ENCODE measurements around the gene IGDCC3. TPM values are rescaled to one million over a fixed set of nuclear protein-coding genes. Genes with fewer than 3 reads are reported as not detected.

The IGDCC3 gene
- total and polyA plus RNA-seq, 2 donors (not counting 1 experiment from before 2014, with no cell fraction given): not detected

- Mint-ChIP-seq H3K27me3 (peaks cover 40% of the 10 kb centered on the region), H3K27ac (no peak overlapping the region)
- no peak overlapping the region for H3K4me2 ChIP-seq (replicated peaks; ENCODE audit: low read depth, low read length, poor library complexity, severe bottlenecking)
These were observed 4.6 kb downstream of the IGDCC3 start for GRCh38 chr15:65373163-65373651.

GRCh38 chr15:65372787-65373067, 5.1 kb downstream of the IGDCC3 start:
- Histone ChIP-seq H4K20me1 (ENCODE audit: control insufficient read depth, insufficient read depth, low read length, poor library complexity, severe bottlenecking) (no peaks in the 10 kb centered on the region), H3K9me3 (ENCODE audit: control extremely low read depth in 1 of 3, control insufficient read depth in 2 of 3, insufficient read depth in 1 of 3, low read length in 2 of 3) (peaks cover 0 to 6% (median 0%) of the 10 kb centered on the region in 3 donors), H3K27me3 (replicated peaks in 1 of 4; ENCODE audit: control extremely low read depth in 1 of 4, control insufficient read depth in 3 of 4, insufficient read depth in 4 of 4, low read length in 3 of 4) (peaks cover 0 to 46% (median 16%) of the 10 kb centered on the region in 4 experiments), H3K4me3 (ENCODE audit: control extremely low read depth in 1 of 5, extremely low read depth in 1 of 5, insufficient read depth in 1 of 5, low read depth in 2 of 5, low read length in 4 of 5) (no peak overlapping the region), H3K4me1 (ENCODE audit: control insufficient read depth in 2 of 2, insufficient read depth in 2 of 2, low read length in 2 of 2) (peaks cover 10 to 13% of the 10 kb centered on the region in 2 donors), H3K9ac (ENCODE audit: low read length) (no peak overlapping the region), H3K36me3 (replicated peaks in 1 of 2; ENCODE audit: control extremely low read depth in 1 of 2, control insufficient read depth in 1 of 2, extremely low read depth in 1 of 2, insufficient read depth in 2 of 2, low read length in 1 of 2) (no peaks in the 10 kb centered on the region), H3K27ac (ENCODE audit: low read length in 2 of 2) (no peak overlapping the region), H3K4me2 (replicated peaks; ENCODE audit: low read depth, low read length, poor library complexity, severe bottlenecking) (no peak overlapping the region), H2AFZ (ENCODE audit: insufficient read depth, low read depth, low read length, poor library complexity, severe bottlenecking) (no peak overlapping the region), H3K79me2 (ENCODE audit: control insufficient read depth, insufficient read depth, low read length) (no peaks in the 10 kb centered on the region)
- WGBS (ENCODE audit: insufficient coverage): 74% methylated on average over 4 of the region's 4 CpGs
- TF ChIP-seq CTCF (IDR thresholded peaks at IDR 0.05) (no peak), EZH2 (IDR thresholded peaks at IDR 0.05; ENCODE audit: borderline replicate concordance, insufficient read depth, low read depth, low read length, poor library complexity, severe bottlenecking) (no peak)
- ChIA-PET CTCF (interaction anchor here (3.0 kb wide), 1 partner anchor 13 kb away, joined by 14 read pairs; no protein-coding TSS in a partner anchor), POLR2A (no interaction called here)
- Mint-ChIP-seq H3K27ac (no peak overlapping the region), H3K4me3 (no peak overlapping the region), H3K4me1 (peaks cover 13% of the 10 kb centered on the region), H3K9me3 (ENCODE audit: insufficient read depth) (no peaks in the 10 kb centered on the region), H3K27me3 (peaks cover 40% of the 10 kb centered on the region)
- ATAC-seq (ENCODE audit: low read depth): no peak
- intact Hi-C loops (cut with micrococcal nuclease): no loop called here
- no peak for DNase-seq

More at GRCh38 chr15:65373163-65373651, 4.6 kb downstream of the IGDCC3 start:
- H3K36me3 ChIP-seq (replicated peaks in 1 of 2; ENCODE audit: control extremely low read depth in 1 of 2, control insufficient read depth in 1 of 2, extremely low read depth in 1 of 2, insufficient read depth in 2 of 2, low read length in 1 of 2): no peaks in the 10 kb centered on the region
- H4K20me1 ChIP-seq (ENCODE audit: control insufficient read depth, insufficient read depth, low read length, poor library complexity, severe bottlenecking): no peaks in the 10 kb centered on the region
- CTCF ChIA-PET: interaction anchor here (0.9 to 3.0 kb wide), 2 partner anchors 12 to 55 kb away, joined by 3 to 14 read pairs; no protein-coding TSS in a partner anchor
- H3K4me3 ChIP-seq (ENCODE audit: control extremely low read depth in 1 of 5, extremely low read depth in 1 of 5, insufficient read depth in 1 of 5, low read depth in 2 of 5, low read length in 4 of 5): no peak overlapping the region
- TF ChIP-seq CTCF (IDR thresholded peaks at IDR 0.05) (no peak), EZH2 (IDR thresholded peaks at IDR 0.05; ENCODE audit: borderline replicate concordance, insufficient read depth, low read depth, low read length, poor library complexity, severe bottlenecking) (no peak)
- H3K79me2 ChIP-seq (ENCODE audit: control insufficient read depth, insufficient read depth, low read length): no peaks in the 10 kb centered on the region
- intact Hi-C loops (cut with micrococcal nuclease): no loop called here
- H3K4me1 Mint-ChIP-seq: peaks cover 13% of the 10 kb centered on the region
- no peak for DNase-seq
- 45% methylated on average over 9 of the region's 11 CpGs for WGBS (ENCODE audit: insufficient coverage)
- ATAC-seq (ENCODE audit: low read depth): no peak
- H3K27me3 ChIP-seq (replicated peaks in 1 of 4; ENCODE audit: control extremely low read depth in 1 of 4, control insufficient read depth in 3 of 4, insufficient read depth in 4 of 4, low read length in 3 of 4): peaks cover 0 to 48% (median 16%) of the 10 kb centered on the region in 4 experiments
- no peaks in the 10 kb centered on the region for H3K9me3 Mint-ChIP-seq (ENCODE audit: insufficient read depth)
- no peak overlapping the region for H3K9ac ChIP-seq (ENCODE audit: low read length)
- H3K4me3 Mint-ChIP-seq: no peak overlapping the region
- POLR2A ChIA-PET: no interaction called here
- no peak overlapping the region for H2AFZ ChIP-seq (ENCODE audit: insufficient read depth, low read depth, low read length, poor library complexity, severe bottlenecking)
- no peak overlapping the region for H3K27ac ChIP-seq (ENCODE audit: low read length in 2 of 2)
- peaks cover 10 to 15% of the 10 kb centered on the region in 2 donors for H3K4me1 ChIP-seq (ENCODE audit: control insufficient read depth in 2 of 2, insufficient read depth in 2 of 2, low read length in 2 of 2)
- H3K9me3 ChIP-seq (ENCODE audit: control extremely low read depth in 1 of 3, control insufficient read depth in 2 of 3, insufficient read depth in 1 of 3, low read length in 2 of 3): peaks cover 0 to 6% (median 0%) of the 10 kb centered on the region in 3 donors
